Measurements from ENCODE around the gene TCF7L1.

Gene TCF7L1

DNA sequence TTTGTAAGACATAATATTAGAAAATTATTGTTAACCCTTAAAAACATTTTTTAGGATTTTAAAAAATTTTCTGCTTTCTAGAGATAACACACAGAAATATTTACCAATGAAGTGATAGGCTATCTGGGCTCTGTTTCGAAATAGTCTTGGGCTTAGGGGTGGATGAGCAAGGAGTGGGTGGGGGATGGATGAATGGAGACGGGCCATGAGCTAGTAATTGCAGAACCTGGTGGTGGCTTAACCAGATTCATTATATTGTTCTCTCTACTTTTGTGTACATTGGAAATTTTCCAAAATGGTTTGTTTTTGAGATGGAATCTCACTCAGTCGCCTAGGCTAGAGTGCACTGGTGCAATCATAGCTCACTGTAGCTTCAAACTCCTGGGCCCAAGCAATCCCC lies 89.6 kb downstream of the TCF7L1 start:
- DNase-seq (ENCODE audit: low spot score) = no peak

DNA sequence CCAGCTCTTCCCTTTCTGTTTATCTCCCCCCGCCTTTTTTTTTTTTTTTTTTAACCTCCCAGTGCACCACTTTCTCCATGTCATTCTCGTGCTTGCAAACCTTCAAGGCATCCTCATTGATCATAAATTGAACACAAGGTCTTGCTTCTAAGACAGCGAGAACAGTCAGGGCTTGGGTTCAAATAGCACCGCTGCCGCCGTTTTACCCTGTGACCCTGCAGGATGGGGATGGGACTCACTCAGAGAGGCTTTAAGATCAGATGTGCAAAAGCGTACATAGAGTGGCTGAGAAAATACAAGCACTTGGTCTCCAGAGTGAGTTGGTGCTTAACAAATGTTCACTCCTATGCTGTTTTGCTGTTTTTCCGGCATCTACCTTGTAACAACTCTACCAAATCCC lies 93.6 kb downstream of the TCF7L1 start:
- no peak for DNase-seq (ENCODE audit: low spot score)

DNA sequence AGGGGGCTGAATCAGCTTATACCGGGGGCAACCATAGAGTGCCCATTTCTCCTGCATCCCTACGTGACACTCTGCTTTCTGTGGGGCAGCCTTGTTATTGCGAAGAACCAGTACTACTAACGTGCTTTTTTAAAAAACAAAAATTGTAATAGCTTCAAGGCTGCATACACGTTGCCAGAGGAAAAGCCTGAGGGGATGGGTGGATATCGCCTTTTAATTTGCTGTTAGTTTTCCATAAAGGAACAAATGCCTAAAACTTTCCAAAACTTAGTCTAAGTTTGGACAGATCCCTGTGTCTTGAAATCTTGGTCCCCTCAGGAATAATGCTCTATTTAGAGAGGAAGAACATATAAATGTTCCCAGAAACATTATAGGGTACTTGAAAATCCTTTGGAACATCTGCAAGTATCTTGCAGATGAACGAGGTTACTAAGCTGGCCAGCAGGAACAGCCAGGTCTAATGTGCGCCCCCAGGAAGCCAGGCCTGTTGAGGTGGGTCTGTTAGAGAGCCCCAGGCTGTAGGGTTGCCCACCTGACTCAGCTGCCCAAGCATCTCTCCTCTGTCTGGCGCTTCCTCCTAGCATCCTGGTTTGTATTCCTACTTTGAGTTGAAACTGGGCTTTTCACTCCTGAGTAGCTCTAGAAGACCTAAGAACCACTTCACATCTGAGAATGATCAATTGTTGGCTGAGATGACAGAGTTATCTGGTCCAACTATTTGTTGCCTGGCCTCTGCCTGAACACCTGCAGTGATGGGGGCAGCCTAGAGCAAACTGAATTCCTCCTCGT lies 97.7 kb downstream of the TCF7L1 start:
- peak; percentile 82 for DNase-seq (ENCODE audit: low spot score)

DNA sequence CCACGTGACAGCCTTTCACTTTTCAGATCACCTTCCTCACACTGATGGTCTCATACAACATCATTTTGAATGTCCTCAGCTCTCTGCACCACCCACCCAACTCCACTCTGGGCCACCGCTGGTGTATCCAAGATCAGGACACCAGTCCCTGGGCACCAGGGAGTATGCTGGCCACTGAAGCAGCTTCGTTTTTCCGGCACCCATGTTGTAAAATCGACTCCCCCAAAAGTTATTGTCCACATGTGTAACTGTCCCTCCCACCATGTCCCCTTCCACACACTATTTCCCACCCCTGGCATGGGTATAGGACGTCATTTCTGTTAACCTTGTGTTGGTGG lies 98.2 kb downstream of the TCF7L1 start:
- no peak for DNase-seq (ENCODE audit: low spot score)

DNA sequence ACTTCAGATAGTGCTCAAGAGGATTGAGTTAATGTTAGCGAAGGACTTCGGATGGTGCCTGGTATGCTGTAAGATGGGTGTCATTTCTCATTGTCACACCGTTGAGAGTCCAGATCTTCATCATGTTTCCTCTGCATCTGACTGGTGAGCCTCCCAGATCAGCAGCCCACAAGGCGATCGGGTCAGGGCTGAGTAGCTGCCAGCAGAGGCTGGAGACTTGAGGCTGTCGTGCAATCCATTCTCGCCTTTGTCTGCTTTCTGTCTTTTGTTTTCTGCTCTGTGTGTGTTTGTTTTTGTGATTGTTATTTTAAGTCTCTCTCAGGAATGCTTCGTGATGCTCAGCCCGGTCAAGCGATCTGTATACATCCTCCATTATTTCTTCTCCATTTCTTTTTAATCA lies 98.8 kb downstream of the TCF7L1 start:
- peak; percentile 47 for DNase-seq (ENCODE audit: low spot score)

DNA sequence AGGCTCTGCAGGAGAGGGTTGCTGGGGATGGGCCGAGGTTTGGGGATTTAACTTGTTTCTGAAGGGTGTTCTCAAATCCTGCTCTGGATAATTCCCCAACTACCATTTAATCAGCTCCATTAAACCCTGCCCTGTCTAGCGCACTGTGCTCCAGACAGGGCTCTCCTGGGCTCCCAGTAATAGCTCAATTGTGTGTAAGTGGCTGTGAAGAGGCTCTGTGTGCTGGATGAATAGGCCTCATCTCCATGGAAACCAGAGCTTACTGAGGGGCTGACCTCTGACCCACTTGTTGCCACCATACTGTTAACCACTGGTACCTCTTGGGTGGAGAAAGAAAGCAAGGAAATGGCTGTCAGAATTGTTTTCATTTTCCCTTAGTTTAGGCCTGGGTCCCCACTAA lies 101.7 kb downstream of the TCF7L1 start:
- peak; percentile 57 for DNase-seq (ENCODE audit: low spot score)

DNA sequence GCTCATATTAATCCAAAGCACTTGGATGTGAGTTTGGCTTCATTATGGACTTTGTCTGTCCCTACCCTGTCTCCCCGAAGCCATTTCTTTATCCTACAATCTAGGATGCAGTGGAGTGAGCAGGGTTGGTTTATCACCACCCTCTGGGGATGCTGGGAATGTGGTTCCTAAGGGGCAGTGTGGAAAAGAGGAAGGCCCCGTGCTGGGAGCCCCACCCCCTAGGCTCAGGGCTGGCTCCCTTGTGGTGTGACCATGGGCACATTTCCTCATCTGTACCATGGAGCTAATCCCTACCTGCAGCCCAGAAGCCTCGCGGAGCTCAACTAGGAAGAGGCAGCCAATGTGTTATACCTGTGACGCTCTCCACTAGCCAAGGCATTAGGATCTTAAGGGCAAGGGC lies 102.1 kb downstream of the TCF7L1 start:
- DNase-seq (ENCODE audit: low spot score) = no peak

DNA sequence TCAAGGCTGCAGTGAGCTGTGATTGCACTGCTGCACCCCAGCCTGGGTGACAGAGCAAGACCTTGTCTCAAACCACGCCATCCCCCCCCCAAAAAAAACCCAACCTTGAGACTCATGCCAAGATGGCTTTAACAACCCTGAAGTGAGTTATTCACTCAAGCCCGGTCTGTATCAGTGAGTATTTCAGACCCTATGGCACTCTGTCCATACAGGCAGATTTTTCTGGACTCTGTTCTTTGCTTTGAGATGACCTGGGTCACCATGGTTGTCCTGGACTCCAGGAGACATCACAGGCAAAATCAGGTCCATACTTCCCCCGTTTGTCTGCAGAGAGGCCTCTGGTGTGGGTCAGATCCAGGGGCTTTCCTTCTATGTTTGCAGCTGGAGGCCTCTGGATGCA lies 102.9 kb downstream of the TCF7L1 start:
- peak; percentile 53 for DNase-seq (ENCODE audit: low spot score)

DNA sequence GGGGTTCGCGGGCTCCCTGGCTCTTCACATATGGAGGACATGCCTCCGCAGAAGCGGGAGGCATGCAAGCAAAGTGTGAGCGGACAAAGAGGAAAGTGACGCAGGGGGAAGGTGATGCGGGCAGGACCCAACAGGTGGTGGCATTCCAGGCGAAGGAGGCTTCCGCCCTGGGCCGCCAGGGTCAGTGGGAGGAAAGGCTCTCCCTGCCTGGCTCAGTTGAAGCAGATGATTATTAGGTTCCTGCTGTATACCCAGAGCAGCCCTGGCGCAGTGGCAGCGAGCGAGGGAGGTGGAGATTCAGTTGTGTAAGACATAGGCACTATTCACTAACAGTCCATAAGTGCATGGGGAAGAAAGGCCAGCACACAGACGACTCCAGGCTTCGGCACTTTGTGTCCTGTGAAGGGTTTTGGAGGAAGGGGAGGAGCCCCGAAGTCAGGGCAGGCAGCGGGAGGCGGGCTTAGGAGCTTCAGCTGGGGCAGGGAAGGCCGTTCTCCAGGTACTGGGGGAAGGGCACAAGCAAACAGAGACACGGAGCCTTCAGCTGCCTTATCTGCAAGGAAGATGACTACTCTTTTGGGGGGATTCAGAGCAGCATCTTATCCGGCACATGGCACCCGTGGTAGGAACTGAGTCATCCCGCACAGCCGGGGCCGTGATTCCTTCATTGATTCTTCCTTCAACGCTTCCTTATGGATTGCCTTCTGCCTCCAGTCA lies 104.8 kb downstream of the TCF7L1 start:
- peak; percentile 60 for DNase-seq (ENCODE audit: low spot score)

DNA sequence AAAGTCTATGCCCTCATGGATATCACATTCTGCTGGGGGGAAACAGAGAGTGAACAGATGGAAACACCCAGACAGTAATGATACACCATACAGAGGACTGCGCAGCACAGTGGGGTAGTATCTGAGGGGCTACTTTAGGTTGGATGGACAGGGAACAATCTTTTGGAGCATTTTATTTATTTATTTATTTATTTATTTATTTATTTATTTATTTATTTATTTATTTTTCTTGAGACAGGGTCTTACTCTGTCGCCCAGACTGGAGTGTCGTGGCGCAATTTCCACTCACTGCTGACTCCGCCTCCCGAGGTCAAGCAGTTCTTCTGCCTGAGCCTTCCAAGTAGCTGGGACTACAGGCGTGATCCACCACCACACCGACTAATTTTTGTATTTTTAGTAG lies 105.4 kb downstream of the TCF7L1 start:
- DNase-seq (ENCODE audit: low spot score) = no peak

DNA sequence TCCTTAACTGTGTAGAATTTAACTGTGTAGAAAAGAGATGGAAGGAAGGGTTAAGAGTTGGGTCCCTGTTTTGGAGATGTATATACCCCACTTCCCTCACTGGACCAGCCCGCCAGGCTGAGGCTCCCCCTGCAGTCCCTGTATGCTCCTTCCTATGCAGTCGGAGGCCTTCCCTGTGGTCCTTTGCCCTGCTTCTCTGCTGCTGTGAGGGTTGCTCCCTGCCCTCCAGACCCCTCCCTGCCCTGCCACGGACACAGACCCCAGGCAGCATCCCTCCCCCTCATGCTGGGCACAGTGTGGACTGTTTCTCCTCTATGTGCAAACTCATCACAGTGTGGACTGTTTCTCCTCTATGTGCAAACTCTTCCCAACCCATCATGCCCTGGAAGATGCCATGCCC lies 105.9 kb downstream of the TCF7L1 start:
- DNase-seq (ENCODE audit: low spot score) = peak; percentile 34

DNA sequence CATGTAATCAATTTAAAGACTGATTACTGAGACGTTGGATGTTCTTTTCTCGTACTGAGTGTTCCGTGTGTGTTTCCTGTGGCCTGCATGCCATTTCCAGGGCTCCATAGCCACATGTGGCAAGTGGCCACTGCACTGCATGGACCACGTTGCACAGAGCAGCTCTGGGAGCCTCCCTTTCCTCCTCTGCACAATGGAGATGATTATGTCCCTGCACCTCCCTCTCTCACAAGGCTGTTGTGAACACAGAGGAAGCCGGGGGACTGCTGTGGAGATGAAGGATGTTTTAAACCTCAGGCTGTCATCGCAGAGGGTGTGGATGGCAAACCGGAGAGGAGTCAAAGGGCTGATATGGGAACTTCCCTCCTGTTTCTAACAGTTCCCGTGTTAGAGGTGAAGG lies 106.9 kb downstream of the TCF7L1 start:
- no peak for DNase-seq (ENCODE audit: low spot score)

DNA sequence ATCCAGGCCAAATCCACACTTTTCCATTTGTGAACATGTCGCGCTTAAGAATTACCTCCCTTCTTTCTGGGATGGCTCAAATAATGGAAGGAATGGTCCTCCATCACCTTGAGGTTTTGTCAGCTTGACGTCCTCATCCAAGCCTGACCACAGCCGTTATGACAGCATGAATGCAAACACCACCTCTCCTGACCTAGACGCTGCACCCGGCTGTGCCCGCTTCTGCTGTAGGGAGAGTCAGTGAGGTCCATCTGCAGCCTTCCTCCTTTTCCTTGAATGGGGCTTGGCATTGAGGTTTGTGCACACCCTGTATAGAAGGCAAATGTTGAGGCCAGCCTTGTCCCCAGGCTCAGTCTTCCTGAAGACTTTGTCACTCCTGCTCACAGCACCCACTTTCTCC lies 109.1 kb downstream of the TCF7L1 start:
- DNase-seq (ENCODE audit: low spot score) = no peak

DNA sequence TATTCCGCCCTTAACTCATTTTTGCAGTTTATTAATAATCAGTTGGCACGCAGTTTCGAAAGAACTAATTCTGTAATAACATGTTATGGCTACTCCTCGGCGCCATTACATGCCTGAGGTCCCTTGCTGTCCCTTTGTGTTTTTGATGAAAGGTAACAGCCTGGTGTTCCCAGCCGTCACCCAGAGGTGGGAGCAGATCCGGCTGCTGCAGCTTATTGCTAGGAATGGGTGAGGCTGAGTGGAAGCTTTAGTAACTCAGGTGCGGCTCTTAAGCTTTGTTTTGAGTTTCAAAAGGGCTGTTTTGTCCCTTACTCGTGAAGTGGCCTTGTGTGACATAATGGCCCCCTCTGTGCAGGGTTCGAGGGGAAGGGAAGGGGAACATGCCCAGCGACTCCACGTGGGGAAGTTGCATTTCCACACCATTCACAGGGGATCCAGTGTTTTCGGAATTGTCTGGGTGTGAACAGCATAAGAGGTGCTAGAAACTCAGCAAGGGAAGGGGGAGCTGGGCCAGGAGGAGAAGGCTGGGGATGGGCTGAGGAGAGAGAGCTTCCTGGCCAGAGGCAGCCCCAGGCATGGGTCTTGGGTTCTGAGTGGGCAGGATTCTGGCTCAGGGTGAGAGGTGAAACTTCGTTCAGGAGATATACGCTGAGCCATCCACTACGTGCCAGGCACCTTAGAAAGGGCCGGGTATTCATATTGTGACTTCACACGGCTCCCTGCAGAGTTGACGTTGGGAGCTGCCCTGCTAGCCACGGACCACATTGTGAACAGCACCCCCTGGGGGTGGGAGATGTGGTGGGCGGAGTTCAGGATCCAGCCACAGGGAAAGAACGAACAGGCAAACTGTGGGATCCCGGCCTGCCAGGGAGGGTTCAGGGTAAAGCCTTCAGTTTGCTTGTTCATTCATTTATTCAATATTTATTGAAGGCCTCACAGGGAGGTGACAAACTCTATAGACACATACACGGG lies 110.2 kb downstream of the TCF7L1 start:
- no peak for DNase-seq (ENCODE audit: low spot score)

DNA sequence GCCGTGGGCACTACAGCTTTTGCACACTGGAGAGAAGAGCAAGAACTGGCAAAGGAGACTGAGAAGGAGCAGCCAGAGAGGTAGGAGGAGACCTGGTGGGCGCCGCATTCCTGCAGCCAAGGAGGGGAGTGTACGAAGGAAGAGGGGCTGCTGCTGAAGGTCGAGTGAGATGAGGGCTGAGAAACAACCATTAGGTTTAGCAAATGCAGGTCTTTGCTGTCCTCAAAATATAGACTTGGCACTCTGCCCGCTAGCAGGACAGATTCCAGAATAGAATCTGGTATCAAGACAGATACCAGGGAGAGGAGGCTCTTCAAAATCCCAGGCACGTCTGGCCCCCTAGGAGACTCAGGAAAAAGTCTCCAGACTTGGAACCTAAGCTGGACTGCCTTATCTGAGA lies 111.6 kb downstream of the TCF7L1 start:
- DNase-seq (ENCODE audit: low spot score) = no peak

DNA sequence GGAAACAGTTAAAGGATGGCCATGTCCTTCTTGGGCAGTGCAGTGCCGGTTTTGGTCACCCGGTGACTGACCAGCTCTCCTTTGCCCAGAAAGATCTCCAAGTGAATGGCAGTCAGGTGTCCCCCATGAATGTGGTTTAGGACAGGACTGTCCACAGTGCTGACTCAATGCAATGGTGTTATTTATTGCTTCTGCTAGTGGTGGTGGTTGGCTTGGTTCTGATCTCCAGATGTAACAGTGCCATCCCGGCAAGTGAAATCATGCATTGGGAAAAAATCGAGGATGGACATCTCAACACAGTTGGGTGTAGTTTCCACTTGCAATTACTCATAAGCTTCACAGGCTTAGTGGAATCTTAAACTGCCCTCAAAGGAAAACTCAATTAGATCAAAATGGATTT lies 112.7 kb downstream of the TCF7L1 start:
- DNase-seq (ENCODE audit: low spot score) = no peak

DNA sequence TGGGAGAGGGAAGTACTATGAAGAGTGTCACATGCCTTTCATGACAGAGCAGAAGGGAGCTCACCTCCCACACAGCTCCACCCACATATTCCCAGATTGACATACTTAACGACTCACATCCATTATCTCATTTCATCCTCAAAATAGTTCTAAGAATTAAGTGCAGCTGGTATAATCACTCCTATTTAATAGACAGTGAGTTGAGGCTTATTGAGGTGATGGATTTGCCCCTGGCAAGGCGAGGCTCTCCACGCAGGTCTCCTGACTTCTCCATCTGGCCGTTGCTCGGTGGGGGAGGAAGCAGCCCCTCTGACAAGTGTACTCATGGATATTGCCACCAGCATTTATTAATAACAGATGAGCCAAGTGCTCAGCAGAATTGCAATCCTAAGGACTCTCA lies 113.2 kb downstream of the TCF7L1 start:
- no peak for DNase-seq (ENCODE audit: low spot score)

DNA sequence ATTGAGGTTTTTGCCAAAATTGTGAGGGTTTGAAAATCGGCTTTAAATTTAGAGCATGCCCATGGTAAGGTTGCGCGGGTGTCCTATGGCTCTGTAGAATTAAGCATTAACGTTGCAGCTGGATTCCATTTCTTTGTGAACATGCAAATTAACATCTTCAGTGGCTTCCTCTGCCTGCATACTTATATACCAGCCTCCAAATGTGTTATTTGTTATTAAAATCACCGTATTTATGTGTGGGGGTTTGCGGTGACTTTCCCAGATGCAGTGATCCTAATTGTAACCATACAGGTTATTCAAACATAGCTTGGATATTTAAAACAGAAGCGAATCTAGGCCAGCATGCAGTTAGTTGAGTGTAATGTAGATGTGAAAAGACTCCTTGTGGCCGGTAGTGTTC lies 114.4 kb downstream of the TCF7L1 start:
- no peak for DNase-seq (ENCODE audit: low spot score)

DNA sequence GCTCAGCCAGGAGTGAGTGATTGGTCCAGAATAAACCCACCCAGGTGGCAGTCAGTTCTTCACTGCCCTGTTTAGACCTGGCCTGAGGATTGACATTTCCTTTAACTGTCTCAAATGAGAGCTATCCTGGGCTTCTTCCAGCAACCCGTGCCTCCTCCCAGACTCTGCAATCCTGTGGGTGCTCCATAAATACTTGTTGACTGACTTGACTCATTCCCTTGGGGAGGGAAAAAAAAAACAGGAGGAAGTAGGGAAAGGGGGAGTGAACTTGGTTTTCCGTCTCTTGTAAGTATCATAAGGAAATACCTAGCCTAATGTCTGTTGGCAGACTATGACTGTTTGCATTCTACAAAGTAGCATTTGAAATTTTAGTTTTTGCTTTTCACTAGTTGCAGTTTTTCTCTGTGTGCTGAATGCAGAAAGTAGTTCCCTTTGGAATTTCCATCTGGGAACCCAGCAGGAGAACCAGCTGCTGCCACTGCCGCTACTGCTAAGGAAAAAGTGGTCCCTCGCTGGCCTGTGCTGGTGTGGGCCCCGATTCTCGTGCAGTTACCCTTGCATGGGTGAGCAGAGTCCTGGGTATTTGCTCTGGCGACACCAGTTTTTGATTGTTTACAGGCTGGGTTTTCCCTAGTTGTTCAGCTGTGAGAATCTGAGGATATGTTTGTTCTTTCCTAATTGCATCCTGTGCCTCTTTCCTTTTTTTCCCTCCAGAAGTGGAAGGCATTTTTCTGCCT lies 115.7 kb downstream of the TCF7L1 start:
- DNase-seq (ENCODE audit: low spot score) = no peak

DNA sequence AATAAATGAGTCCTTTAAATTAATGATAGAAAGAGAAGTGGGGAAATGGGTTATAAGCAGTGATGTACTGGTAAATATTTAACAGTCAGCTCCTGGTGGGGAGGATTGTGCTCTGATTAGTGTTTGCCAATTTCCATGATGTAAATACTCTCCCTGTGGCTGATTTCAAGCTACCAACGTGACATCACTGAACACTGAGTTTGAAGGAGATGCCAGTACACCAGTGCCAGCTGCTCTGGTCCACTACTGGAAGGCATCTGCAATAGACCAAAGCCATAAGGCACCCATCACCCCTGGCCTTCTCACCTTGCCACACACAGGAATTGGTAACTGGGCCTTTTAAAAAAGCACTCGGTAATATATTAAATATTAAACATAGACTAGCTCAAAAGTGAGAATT lies 116.9 kb downstream of the TCF7L1 start:
- no peak for DNase-seq (ENCODE audit: low spot score)

DNA sequence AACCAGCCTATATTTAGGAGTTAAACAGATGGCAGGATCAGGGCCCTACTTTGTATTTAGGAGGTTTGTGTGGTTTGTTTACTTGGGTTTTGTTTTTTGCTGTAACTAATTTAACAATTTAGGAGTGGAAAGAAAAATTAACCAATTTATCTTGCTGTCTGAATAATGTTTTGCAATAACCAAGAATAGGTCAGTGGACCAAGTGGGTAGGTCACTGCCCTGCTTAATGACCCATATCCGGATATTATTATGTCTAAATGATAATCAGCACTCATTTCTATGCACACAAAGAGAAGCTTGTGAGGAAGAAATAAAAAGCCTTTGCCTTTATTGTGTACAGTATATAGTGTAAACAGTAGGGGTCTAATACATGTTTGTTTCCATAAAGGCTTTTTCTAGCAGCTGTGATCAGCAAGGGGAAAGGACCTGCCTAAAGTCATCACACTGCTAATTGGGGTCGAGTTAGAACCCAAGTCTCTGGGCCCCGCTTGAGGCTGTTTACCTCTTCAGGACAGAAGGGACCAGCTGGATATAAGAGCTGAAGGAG lies 118.0 kb downstream of the TCF7L1 start:
- DNase-seq (ENCODE audit: low spot score) = no peak

DNA sequence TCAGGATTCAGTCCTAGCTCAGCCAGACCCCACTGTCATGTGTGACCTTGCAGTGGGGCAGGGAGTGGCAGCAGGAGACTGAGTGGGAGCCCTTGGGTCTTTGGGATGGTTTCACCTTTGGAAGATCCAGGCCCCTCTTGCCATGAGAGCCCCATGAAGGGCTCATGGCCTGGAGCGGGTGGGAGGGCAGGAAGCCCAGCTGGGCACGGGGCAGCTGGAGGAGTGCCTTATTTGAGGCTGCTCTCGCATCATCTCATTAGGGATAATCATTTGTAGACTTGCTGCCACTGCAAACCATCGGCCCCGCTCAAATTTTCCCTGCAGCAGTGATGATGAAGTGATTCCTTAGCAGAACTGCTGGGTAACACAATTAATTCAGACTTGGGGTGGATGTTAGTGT lies 120.7 kb downstream of the TCF7L1 start:
- no peak for DNase-seq (ENCODE audit: low spot score)
